GM19193 (cell line): ENCODE measurements around the gene SLC43A2.

Source experiments
- POLR2A ChIP-seq: IDR thresholded peaks from 4 replicates; pipeline ENCODE4 v1.6.1; 2011; ENCODE audit not compliant: insufficient read depth, insufficient read length; ENCODE audit errors: extremely low read depth

SLC43A2 gene

DNA sequence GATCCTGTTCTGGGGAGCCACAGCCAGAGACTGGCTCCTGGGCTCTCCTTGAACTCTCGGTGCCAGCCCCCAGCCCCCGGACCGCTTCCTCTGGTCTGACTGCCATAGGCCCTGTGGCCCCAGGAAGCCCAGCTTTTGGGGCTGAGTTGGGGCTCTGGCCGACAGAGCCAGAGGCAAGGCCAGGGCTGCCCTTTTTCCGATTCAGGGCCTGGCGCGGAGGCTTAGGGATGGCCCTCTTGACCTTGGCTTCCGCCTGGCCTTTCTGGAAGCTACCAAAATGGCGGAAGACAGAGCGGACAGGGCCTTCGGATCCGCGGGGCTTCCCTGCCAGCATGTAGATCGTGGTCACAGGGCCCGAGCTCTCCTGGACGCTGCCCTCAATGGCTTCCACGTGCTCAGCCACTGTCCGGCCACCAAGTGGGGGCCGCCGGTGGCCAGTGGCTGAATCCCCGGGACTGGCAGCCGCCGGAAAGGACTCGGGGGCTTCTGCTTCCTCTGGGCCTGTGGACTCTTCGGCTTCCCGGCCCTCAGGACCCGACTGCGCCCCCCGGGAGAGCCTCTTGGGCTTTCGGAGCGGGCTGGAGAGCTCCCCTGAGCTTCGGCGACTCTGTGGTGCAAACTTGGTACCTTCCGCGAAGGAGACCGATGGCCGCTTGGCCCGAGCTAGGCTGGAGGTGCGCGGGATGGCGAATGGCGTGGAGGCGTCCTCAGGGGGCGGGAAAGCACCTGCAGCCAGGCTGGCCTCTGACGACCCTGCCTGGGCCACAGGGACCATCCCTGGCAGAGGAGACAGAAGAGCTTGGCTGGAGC is 6.4 kb upstream of the SLC43A2 start:
- TF ChIP-seq POLR2A, result no peak

DNA sequence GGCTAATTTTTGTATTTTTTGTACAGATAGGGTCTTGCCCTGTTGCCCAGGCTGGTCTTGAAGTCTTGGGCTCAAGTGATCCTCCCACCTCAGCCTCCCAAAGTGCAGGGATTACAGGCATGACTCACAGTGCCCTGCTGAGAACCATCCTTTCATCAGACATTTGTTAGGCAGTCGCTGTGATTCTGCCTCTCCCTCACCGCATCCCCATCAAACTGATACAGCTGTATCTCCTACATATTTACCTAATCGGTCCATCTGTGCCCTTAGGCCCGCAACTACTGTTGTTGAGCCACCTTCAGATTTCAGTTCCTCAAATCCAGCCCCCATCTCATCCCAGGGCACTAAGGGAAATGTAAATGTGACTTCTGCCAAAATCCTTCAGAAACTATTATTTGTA is 2.0 kb upstream of the SLC43A2 start:
- TF ChIP-seq POLR2A, result no peak

DNA sequence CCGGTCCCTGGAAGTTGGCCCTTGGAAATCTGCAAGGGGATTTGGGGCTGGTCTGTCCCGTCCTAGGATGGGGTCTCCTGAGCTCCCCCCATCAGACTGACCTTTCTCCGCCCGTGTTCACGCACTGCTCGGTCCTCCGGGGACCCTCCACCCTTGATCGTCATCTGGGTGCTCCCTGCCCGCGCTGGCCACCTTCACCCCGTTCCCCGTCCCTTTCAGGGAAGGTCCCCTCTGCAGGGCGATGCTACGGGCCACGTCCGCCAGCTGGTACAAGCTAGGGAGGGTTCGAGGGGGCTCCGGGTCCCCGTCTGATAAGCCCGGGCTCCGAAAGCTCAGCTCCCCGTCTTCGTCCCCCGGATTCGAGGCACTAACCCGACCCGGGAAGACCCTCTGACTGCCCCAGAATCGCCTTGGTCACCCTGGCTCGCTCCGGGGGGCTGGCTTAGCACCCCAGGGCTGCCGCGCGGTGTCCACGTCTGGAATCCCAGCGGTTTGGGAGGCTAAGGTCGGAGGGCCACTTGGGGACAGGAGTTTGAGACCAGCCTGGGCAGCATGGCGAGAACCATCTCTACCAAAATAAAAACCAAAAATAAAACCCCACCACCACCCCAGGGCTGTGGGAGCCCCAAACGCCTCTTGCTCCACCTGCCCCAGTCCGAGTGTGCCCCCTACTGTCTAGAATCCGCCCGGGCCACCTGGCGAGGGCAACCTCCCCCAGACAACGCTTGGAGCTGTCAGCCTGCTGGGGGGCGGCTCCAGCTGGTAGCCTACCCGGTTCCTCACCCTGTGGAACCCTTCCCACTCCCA is 1.1 kb upstream of the SLC43A2 start:
- no peak for TF ChIP-seq POLR2A

DNA sequence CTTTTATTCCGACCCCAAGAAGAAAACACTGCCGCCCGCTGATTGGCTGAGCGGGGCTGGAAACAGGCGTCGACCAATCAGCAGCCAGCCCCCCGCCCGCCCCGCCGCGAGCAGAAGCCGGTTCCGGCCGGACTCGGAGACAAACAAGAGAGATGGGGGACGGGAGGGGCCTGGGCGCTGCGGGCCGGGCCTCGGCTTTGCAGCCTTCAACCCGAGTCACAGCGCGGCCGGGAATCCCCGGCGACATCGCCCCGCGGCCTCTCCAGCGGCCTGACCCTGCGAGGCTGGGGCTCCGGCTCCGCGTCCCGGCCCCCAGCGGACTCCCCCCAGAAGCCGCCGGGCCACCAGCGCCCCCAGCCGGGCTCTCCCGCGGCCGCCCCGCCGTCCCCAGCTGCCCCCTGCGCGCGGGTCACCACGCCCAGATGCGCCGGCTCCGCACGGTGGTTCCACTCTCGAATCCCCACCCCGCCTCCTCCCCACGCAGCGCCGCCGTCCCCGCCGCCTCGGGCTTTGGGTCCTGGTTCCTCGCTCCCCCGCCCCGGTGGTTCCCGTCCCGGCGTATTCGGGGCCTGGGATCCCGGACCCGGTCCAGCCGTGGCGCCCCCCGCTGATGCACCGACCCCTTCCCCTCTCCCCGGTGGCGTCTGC is 346 bp upstream of the SLC43A2 start:
- peak; percentile 38 for TF ChIP-seq POLR2A

DNA sequence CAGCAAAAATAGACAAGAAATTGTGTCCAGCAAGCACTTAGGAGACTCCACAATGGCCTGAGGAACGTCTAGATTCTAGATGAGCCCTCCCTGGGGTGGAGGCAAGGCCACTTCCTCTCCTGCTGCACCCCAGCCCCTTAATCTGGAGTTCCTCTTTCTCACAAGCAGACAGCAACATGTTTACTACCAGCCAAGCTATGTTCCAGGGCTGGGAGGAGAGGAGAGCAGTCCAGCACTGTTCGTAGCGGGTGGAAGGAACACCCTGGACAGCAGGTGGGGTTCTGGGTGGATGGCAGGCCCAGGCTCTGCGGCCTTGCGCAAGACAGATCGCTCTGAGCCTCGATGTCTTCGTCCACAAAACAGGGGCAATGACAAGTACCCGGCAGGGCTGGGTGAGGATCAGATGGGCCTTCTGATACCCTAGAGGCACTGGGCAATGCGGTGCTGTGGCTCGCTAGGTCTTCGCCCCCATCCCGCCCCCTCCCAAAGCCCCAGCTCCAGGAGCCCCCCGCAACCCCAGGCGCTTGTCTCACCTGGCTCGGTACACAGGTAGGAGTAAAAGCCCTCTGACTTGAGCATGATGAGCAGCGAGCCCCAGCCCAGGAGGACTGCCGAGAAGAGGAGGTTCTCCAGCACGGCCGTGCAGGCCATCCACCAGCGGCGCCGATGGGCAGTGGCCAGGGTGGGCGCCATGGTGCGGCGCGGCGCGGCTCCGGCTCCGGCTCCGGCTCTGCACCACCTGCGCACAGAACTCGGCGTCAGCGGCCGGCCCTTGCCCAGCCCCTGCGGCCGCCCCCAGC is 1.3 kb downstream of the SLC43A2 start:
- peak; percentile 47 for TF ChIP-seq POLR2A

DNA sequence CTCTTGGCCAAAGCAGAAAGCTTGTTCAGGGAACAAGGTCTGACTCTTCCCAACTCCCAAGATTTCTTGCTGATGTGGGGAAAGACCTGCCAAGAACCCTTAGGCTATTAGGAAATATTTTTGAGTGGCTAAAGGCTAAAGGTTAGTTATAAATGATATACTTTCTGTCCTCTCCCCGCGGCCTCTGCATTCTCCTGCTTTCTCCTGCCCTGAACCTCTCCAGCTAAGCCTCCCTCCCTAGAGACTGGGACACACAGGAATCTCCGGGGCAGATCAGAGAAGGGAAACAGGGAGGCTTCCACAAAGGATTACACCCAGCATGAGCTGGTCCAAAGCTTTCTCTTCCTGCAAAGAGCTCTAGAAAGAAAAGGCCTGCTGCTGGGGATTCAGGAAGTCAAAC is 2.3 kb downstream of the SLC43A2 start:
- TF ChIP-seq POLR2A, result no peak

DNA sequence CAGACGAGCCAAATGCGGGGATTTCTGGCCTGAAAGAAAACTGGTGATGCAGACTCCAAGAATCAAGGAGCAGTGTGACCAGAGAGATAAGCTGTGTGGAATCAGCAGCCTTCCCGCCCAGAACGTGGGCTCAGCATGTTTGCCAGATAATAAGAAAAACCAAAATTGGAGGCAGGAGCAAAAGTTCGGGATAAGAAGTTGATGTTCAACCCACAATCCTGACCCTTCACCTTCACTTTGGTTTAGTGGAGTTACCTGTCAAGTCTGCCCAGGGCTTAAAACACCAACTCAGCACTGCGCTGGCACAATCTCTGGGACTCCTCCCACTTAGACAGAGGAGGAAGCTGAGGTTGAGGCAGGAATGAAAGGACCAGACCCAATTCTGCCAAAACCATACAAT is 3.1 kb downstream of the SLC43A2 start:
- no peak for TF ChIP-seq POLR2A

DNA sequence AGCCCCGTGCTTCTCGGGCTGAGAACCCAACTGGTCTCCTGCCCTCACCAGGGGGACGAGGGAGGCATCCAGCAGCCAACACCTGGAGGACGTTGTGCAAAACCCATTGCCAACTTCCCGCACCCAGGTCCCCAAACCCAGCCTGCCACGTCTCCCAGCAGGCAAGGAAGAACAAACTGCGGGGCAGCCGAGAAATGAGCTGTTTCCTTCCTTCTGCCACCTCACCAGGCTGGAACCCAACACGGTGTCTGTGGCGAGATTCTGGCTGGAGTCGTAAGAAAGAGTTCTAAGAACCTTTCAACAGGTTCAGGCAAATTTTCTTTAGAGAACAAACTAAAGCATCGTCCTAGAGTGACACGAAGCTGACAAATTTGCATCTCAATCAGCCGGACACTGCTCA is 3.6 kb downstream of the SLC43A2 start:
- TF ChIP-seq POLR2A, result no peak

DNA sequence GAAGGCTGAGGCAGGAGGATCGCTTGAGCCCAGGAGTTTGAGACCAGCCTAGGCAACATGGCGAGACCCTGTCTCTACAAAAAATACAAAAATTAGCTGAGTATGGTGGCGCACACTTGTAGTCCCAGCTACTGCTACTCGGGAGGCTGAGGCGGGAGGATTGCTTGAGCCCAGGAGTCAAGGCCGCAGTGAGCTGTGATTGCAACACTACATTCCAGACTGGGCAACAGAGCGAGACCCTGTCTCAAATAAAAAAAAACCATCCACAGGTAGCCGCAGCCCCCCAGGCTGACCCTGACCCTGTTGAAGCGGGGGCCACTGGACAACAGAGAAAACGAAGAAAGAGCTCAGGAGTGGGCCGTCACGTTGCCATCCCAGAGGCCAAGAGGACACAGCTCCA is 4.0 kb downstream of the SLC43A2 start:
- no peak for TF ChIP-seq POLR2A

DNA sequence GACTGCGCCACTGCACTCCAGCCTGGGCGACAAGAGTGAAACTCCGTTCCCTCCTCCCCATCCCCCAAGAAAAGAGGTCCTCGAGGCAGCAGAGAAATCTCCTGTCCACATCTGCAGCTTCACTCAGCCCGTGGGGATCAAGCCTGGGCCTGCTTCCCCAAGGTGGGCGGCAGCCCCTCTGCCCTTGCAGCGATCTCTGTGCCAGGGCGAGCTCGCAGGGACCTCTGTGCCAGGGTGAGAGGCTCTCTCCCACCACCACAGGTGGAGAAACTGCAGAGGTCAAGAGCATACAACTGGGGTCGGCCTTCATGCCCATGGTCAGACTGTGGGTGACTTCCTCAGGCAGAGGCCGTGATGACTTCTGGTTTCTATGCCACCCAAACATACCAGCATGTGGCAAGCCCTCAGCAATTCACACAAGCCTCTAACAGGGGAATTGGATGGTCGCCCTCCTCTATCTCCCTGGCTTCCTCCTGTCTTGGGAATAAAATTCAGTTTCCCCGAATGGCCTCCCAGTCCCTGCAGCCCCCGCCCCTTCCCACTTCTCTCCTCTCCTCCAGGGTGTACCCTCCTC is 5.5 kb downstream of the SLC43A2 start:
- no peak for TF ChIP-seq POLR2A

DNA sequence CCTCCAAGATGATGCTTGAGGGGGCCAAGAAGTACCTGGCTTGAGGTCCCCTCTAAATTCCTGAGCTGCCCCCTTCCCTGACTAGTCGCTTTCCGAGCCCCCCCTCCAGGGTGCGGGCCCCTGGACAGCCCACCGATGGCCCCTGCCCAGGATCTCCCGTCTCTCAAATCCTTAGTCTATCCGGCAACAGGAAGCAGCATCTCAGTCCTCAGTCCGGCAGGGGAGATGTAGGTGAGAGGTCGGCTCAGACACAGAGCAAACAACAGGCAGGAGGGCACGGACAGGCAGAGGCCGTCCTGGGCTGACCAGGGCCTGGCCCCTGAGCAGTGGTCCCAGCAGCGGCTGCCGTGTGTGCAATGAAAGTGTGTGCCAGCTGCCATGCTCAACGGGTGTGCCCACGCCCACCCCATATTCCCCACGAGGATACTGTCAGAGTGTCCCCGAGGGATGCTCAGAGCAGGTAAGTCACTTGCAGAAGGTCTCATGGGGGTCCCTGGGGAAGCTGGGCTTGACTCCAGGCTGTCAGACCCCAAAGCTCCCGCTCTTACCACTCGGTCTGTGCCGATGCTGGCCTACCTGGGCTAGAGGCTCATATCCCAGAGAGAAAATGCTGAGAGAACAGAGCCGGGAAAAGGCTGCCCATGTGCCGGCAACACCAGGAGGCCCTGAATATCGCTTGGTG is 7.2 kb downstream of the SLC43A2 start:
- TF ChIP-seq POLR2A, result no peak

DNA sequence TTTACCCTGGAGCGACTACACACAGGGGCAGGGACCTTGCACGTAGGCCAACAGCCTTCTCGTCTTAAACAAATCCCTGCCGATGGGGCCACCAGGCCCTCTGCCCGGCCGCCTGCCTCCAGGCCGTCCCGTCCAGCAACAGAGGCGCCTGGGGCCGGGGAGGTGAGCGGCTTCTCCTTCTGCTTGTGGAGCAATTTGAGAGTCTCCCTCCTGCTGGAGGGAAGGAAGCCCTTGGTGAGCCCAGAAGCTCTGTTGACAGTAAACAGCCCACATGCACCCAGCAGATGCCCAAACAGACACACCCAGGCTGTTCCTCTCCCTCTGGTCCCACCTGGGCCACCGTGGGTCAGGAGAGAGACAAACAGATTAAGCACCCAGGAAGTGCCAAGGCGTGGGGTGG is 8.1 kb downstream of the SLC43A2 start:
- no peak for TF ChIP-seq POLR2A

DNA sequence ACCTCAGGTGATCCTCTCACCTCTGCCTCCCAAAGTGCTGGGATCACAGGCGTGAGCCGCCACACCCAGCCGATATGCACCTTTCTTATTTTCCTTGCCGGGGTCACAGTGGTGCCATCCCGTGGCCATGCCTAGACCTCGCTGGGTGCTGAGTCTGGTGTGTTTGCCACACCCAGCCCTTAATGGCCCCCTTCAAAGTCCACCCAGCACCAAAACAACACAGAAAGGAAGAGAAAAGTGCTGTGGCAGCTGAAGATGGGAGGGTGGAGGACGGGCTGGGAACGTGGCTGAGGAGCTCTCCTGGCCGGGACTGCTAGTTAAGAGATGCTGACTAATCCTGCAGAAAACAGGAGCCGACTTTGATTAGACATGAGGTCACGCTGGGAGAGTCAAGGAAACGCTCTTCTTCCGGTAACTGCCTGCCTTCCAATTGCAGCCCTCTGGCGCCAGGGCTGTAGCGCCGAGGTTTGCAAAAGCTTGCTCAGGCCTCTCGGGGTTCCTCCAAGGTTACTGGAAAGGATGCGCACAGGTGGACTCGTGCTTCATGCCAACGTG is 10.9 kb downstream of the SLC43A2 start:
- TF ChIP-seq POLR2A, result no peak

DNA sequence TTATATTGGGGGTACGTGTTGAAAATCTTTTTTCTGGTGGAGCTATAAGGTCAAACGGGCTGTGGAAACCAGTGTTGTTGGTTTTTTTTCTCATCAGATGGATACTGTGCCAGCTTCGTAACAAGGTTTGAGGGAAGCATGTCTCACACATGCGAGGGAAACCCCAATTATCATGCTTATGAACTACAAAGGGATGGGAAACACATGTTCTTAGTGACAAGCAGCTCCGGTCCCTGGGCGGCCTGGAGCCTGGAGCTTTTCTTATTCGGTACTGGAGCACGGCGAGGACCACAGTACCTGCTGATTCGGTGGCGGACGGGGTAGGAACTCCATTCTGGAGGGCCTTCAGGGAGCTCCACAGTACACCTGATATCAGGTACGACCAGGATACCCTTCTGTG is 12.5 kb downstream of the SLC43A2 start:
- no peak for TF ChIP-seq POLR2A
